Adrenal gland (tissue), 5 donors: Measurements from ENCODE around the gene NOX5.

ENCODE experiments used
- POLR2A ChIP-seq, 2 donors: fragments of 450-650 bp; IDR thresholded peaks; one replicate each; pipeline ENCODE4 v1.6.1; 2017; ENCODE audit warnings: antibody characterized with exemption in 2 of 2, mild to moderate bottlenecking in 2 of 2, moderate library complexity in 1 of 2
- TF ChIP-seq, protein P1 (sequence below), 6 experiments: fragments of 450-650 bp in 4 of 6; fragments of 200-600 bp in 2 of 6; sonication (generic) in 1 of 6; IDR thresholded peaks; 1 replicate in 5 of 6; 2 replicates in 1 of 6; pipeline versions ENCODE4 v1.5.1 to v1.8.0; 2016 to 2021; ENCODE audit warnings: antibody characterized with exemption in 6 of 6, mild to moderate bottlenecking in 2 of 6, moderate library complexity in 1 of 6
- donor health status: DM: no; HTN: no; CAD: no.

DNA sequence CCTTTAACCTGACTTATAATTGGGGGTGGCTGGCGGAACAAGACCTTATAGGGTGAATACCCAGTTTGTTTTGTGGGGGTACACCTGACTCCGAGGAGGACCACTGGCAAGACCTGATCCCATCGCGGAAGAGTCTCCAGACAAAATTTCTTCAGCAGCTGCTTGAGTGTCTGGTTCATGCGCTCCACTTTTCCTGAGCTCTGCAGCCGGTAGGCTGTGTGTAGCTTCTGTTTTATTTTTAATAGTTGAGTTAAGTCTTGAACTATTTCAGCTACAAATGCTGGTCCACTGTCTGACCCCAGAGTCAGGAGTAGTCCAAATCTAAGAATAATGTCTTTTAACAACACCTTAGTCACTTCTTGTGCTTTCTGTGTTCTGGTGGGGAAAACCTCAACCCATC is 21.2 kb upstream of the NOX5 start:
- TF ChIP-seq, protein P1, sequence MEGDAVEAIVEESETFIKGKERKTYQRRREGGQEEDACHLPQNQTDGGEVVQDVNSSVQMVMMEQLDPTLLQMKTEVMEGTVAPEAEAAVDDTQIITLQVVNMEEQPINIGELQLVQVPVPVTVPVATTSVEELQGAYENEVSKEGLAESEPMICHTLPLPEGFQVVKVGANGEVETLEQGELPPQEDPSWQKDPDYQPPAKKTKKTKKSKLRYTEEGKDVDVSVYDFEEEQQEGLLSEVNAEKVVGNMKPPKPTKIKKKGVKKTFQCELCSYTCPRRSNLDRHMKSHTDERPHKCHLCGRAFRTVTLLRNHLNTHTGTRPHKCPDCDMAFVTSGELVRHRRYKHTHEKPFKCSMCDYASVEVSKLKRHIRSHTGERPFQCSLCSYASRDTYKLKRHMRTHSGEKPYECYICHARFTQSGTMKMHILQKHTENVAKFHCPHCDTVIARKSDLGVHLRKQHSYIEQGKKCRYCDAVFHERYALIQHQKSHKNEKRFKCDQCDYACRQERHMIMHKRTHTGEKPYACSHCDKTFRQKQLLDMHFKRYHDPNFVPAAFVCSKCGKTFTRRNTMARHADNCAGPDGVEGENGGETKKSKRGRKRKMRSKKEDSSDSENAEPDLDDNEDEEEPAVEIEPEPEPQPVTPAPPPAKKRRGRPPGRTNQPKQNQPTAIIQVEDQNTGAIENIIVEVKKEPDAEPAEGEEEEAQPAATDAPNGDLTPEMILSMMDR (IDR thresholded peaks at IDR 0.05), result no peak
- TF ChIP-seq POLR2A (IDR thresholded peaks at IDR 0.05), result no peak
